Stomach smooth muscle (tissue), 2 donors: ENCODE measurements around the gene RNF17.
"Not testable (repeated sequence)": the region's sequence is repeated elsewhere in the genome, so short reads cannot be mapped to it uniquely, and the experiment has no call there.

Experiments used
- H3K27ac ChIP-seq: one replicate; pipeline ENCODE4 v1.7.0; 2013; ENCODE audit warnings: mild to moderate bottlenecking, low read length, inconsistent platforms
- H3K27me3 ChIP-seq, 2 donors: one replicate each; pipeline ENCODE4 v1.7.0; 2013; ENCODE audit warnings: low read length in 2 of 2; ENCODE audit not compliant: insufficient read depth in 2 of 2, control insufficient read depth in 1 of 2
- H3K36me3 ChIP-seq, 2 donors: one replicate each; pipeline ENCODE4 v1.7.0; 2013; ENCODE audit warnings: low read length in 2 of 2; ENCODE audit not compliant: control insufficient read depth in 2 of 2, insufficient read depth in 2 of 2
- H3K4me1 ChIP-seq: one replicate; pipeline ENCODE4 v1.7.0; 2013; ENCODE audit warnings: low read length; ENCODE audit not compliant: control insufficient read depth, insufficient read depth
- H3K4me3 ChIP-seq, 2 donors: one replicate each; pipeline ENCODE4 v1.7.0; 2013; ENCODE audit warnings: low read length in 2 of 2
- H3K9ac ChIP-seq, 2 donors: one replicate each; pipeline ENCODE4 v1.7.0; 2013; ENCODE audit warnings: low read length in 2 of 2, mild to moderate bottlenecking in 1 of 2
- H3K9me3 ChIP-seq, 2 donors: one replicate each; pipeline ENCODE4 v1.7.0; 2013; ENCODE audit warnings: low read length in 2 of 2; ENCODE audit not compliant: control insufficient read depth in 2 of 2
- donor health status: healthy.
- donor health status: Pancreatic carcinoma.

RNF17 gene

GRCh38 chr13:24788538-24788937 lies 24.6 kb downstream of the RNF17 start:
- H3K36me3 ChIP-seq = no peaks in the 10 kb centered on the region

GRCh38 chr13:24802074-24802473 lies 38.1 kb downstream of the RNF17 start:
- no peaks in the 10 kb centered on the region for H3K4me1 ChIP-seq
- H3K27ac ChIP-seq = no peak overlapping the region
- H3K27me3 ChIP-seq = no peaks in the 10 kb centered on the region
- H3K36me3 ChIP-seq = no peaks in the 10 kb centered on the region
- H3K9me3 ChIP-seq = no peaks in the 10 kb centered on the region
- H3K9ac ChIP-seq = no peak overlapping the region
- H3K4me3 ChIP-seq = no peak overlapping the region

More at GRCh38 chr13:24788538-24788937, 24.6 kb downstream of the RNF17 start:
- H3K9ac ChIP-seq = no peak overlapping the region
- H3K4me3 ChIP-seq = no peak overlapping the region
- no peaks in the 10 kb centered on the region for H3K27me3 ChIP-seq
- no peak overlapping the region for H3K27ac ChIP-seq
- H3K4me1 ChIP-seq = no peaks in the 10 kb centered on the region
- no peaks in the 10 kb centered on the region for H3K9me3 ChIP-seq

- H3K27ac ChIP-seq = no peak overlapping the region
- no peaks in the 10 kb centered on the region for H3K4me1 ChIP-seq
- no peaks in the 10 kb centered on the region for H3K36me3 ChIP-seq
- H3K27me3 ChIP-seq = no peaks in the 10 kb centered on the region
- H3K9ac ChIP-seq = no peak overlapping the region
- no peak overlapping the region for H3K4me3 ChIP-seq
- H3K9me3 ChIP-seq = peaks cover 0 to 2% of the 10 kb centered on the region in 2 donors
Measured at GRCh38 chr13:24821207-24821606, 57.2 kb downstream of the RNF17 start.

DNA sequence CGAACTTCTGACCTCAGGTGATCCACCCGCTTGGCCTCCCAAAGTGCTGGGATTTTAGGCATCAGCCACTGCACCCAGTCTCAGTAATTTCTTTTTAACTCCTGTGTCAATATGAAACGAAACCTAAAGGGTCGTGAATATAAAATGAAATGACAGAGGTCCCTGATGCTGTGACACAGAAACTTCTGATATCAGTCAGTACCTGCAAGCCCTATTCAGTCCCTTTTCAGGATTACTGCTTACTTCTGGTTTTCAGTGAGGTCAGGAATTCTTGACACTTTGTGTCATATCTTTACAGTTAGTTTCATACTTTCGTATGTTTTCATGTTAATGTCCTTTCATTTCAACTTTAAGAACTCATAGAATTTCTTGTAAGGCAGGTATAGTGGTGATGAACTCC lies 58.7 kb downstream of the RNF17 start:
- Histone ChIP-seq H3K4me1 (no peaks in the 10 kb centered on the region), H3K9me3 (peaks cover 0 to 2% of the 10 kb centered on the region in 2 donors)

DNA sequence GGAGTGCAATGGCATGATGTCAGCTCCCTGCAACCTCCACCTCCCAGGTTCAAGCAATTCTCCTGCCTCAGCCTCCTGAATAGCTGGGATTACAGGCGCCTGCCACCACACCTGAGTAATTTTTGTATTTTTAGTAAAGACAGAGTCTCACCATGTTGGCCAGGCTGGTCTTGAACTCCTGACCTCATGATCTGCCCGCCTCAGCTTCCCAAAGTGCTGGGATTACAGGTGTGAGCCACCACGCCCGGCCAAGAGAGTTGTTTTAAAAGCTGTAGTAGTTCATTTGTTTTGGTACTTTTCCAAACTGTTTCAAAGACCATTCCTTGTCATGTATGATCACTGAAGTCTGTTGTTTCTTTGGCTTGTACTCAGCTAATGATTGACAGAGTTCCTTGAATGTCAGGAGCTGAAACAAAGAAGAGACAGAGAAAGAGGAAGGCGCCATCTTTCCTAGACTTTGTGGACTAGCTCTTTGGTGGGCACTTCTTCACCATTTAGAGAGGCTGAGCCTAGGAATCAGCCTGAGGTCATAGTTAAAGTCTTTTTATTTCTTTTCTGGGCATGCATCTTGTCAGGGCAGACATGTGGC lies 59.2 kb downstream of the RNF17 start:
- H3K27me3 ChIP-seq, H3K27ac ChIP-seq, H3K9me3 ChIP-seq, H3K4me3 ChIP-seq, H3K9ac ChIP-seq, H3K4me1 ChIP-seq, H3K36me3 ChIP-seq: not testable (repeated sequence)

More for the DNA sequence above, 58.7 kb downstream of the RNF17 start:
- Histone ChIP-seq H3K36me3 (no peaks in the 10 kb centered on the region), H3K4me3 (no peak overlapping the region), H3K27ac (no peak overlapping the region), H3K9ac (no peak overlapping the region), H3K27me3 (no peaks in the 10 kb centered on the region)

- Histone ChIP-seq H3K9ac (no peak overlapping the region), H3K27ac (no peak overlapping the region), H3K9me3 (no peaks in the 10 kb centered on the region), H3K4me1 (no peaks in the 10 kb centered on the region), H3K4me3 (no peak overlapping the region), H3K27me3 (no peaks in the 10 kb centered on the region), H3K36me3 (no peaks in the 10 kb centered on the region)
Measured at GRCh38 chr13:24827799-24828198, 63.8 kb downstream of the RNF17 start.

GRCh38 chr13:24834902-24835510 lies 71.0 kb downstream of the RNF17 start:
- H3K4me3 ChIP-seq = no peak overlapping the region
- H3K9me3 ChIP-seq = no peaks in the 10 kb centered on the region
- H3K36me3 ChIP-seq = no peaks in the 10 kb centered on the region
- H3K27me3 ChIP-seq = no peaks in the 10 kb centered on the region
- no peaks in the 10 kb centered on the region for H3K4me1 ChIP-seq
- no peak overlapping the region for H3K27ac ChIP-seq
- H3K9ac ChIP-seq = no peak overlapping the region

DNA sequence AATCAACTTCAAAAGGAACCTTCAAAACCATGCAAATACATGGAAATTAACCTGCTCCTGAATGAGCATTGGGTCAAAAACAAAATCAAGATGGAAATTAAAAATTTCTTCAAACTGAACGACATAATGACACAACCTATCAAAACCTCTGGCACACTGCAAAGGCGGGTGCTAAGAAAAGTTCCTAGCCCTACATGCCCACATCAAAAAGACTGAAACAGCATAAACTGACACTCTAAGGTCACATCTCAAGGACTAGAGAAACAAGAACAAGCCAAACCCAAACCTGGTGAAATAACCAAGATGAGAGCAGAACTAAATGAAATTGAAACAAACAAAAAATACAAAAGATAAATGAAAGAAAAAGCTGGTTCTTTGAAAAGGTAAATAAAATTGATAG lies 73.6 kb downstream of the RNF17 start:
- not testable (repeated sequence) for H3K9ac ChIP-seq, H3K27me3 ChIP-seq, H3K9me3 ChIP-seq, H3K27ac ChIP-seq, H3K4me3 ChIP-seq, H3K4me1 ChIP-seq, H3K36me3 ChIP-seq

DNA sequence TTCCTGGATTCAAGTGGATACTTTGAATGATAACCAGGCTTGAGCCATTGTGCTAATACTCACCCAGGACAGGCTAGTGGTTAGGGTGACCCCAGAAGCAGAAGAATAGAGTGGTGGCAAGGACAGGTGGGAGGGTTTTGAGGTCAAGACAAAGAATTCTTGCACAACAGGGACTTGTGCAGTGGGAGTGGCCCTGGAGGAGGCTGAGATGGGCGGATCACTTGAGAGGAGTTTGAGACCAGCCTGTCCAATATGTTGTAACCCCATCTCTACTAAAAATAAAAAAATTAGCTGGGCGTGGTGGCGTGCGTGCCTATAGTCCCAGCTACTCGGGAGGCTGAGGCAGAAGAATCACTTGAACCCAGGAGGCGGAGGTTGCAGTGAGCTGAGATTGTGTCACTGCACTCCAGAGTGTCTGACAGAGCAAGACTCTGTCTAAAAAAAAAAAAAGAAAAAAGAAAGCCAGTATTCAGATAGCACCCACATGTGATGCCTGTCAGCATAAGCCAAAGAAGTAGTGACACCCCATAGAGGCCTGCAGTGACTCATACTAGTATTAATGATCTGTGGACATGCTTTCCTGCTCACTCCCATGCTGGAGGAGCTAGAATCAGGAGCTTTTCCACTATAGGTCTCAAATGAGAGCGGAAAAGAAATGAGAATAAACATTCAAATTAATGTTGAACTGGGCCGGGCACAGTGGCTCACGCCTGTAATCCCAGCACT lies 78.7 kb downstream of the RNF17 start:
- H3K36me3 ChIP-seq = no peaks in the 10 kb centered on the region
- H3K27ac ChIP-seq = no peak overlapping the region
- no peak overlapping the region for H3K4me3 ChIP-seq
- no peaks in the 10 kb centered on the region for H3K27me3 ChIP-seq
- H3K9ac ChIP-seq = no peak overlapping the region
- H3K9me3 ChIP-seq = no peaks in the 10 kb centered on the region
- H3K4me1 ChIP-seq = no peaks in the 10 kb centered on the region

DNA sequence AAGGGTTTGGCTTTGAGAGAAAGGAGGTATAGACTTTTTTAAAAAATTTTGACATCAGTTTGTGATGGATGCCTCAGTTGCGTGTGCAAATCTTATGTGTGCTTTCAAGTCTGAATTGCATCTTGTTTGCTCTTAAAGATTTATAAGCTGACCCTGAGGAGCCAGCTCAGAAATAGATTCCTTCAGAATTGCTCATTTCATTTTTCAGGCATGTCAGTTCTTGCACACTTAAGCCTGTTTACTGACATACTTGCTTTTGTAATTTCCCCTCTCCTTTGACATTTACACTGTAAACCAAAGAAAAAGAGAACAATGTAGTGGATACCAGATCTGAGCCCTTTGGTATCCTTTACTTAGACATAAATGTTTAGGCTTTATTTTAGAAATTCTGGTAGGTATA lies 87.6 kb downstream of the RNF17 start:
- Histone ChIP-seq H3K9ac (no peak overlapping the region), H3K4me1 (no peaks in the 10 kb centered on the region), H3K27ac (no peak overlapping the region), H3K27me3 (no peaks in the 10 kb centered on the region), H3K9me3 (no peaks in the 10 kb centered on the region), H3K36me3 (no peaks in the 10 kb centered on the region), H3K4me3 (no peak overlapping the region)

DNA sequence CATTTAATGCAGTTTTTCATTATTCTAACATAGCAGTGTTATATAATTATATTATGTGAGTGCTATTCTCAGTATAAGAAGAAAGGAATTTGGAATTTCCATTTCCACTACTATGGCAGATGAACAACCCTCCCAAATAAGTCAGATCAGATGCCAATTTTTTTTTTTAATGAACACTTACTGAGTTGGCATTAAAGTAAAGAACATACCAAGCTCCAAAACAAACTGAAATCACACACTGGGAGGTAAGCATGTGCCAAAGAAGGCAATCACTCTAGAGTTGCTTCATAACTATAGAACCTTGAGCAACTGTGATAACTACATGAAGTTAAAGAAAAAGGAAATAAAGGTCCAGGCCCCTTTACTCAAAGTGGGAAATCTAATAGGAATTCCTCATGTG lies 90.3 kb downstream of the RNF17 start:
- no peaks in the 10 kb centered on the region for H3K27me3 ChIP-seq

More for the DNA sequence above, 90.3 kb downstream of the RNF17 start:
- H3K4me1 ChIP-seq = no peaks in the 10 kb centered on the region
- no peaks in the 10 kb centered on the region for H3K36me3 ChIP-seq
- no peaks in the 10 kb centered on the region for H3K9me3 ChIP-seq
- no peak overlapping the region for H3K4me3 ChIP-seq
- no peak overlapping the region for H3K9ac ChIP-seq
- H3K27ac ChIP-seq = no peak overlapping the region
